Stimulated activated CD4-positive, alpha-beta T cell treated with anti-CD3 and anti-CD28 coated beads, Interleukin-15, amount 100 ng/mL, for 1 hour (primary cell): Measurements from ENCODE around the gene ADAMTS20.
"Not testable (repeated sequence)": the region's sequence is repeated elsewhere in the genome, so short reads cannot be mapped to it uniquely, and the experiment has no call there.

Experiments used
- DNase-seq, 2 donors: peaks; one replicate each; pipeline ENCODE4 v3.0.0-alpha.2; 2020; ENCODE audit warnings: low read depth in 1 of 2, low spot score in 1 of 2

ADAMTS20 gene

GRCh38 chr12:43551971-43552559, at the start of gene ADAMTS20:
Gene ADAMTS20, minus strand, starts transcription at chr12:43552203. Its CDS starts 282 bp downstream, at chr12:43551921.
- DNase-seq, result no peak

- no peak for DNase-seq
Observed at GRCh38 chr12:43599708-43600107, 47.7 kb upstream of the ADAMTS20 start.

- DNase-seq, result no peak
Observed at GRCh38 chr12:43599066-43599465, 47.1 kb upstream of the ADAMTS20 start.

- DNase-seq, result no peak
Observed at GRCh38 chr12:43590307-43590706, 38.3 kb upstream of the ADAMTS20 start.

GRCh38 chr12:43586646-43587245, 34.7 kb upstream of the ADAMTS20 start:
- DNase-seq, result no peak

- no peak for DNase-seq
Observed at GRCh38 chr12:43585676-43586075, 33.7 kb upstream of the ADAMTS20 start.

- no peak for DNase-seq
Observed at GRCh38 chr12:43580601-43581000, 28.6 kb upstream of the ADAMTS20 start.

- DNase-seq, result no peak
Observed at GRCh38 chr12:43579206-43579605, 27.2 kb upstream of the ADAMTS20 start.

- DNase-seq, result no peak
Observed at GRCh38 chr12:43578782-43579181, 26.8 kb upstream of the ADAMTS20 start.

- no peak for DNase-seq
Observed at GRCh38 chr12:43577381-43577780, 25.4 kb upstream of the ADAMTS20 start.

- DNase-seq, result no peak
Observed at GRCh38 chr12:43576162-43576561, 24.2 kb upstream of the ADAMTS20 start.

GRCh38 chr12:43571885-43572284, 19.9 kb upstream of the ADAMTS20 start:
- no peak for DNase-seq

- no peak for DNase-seq
Observed at GRCh38 chr12:43556057-43556456, 4.1 kb upstream of the ADAMTS20 start.

GRCh38 chr12:43551279-43551970, 578 bp downstream of the ADAMTS20 start:
- no peak for DNase-seq

- DNase-seq, result no peak
Observed at GRCh38 chr12:43550831-43551271, 1.2 kb downstream of the ADAMTS20 start.

GRCh38 chr12:43544703-43545102, 7.3 kb downstream of the ADAMTS20 start:
- no peak for DNase-seq

- no peak for DNase-seq
Observed at GRCh38 chr12:43540470-43540869, 11.5 kb downstream of the ADAMTS20 start.

GRCh38 chr12:43537675-43538074, 14.3 kb downstream of the ADAMTS20 start:
- not testable (repeated sequence) for DNase-seq

- no peak for DNase-seq
Observed at GRCh38 chr12:43516045-43516444, 36.0 kb downstream of the ADAMTS20 start.

- no peak for DNase-seq
Observed at GRCh38 chr12:43501703-43502102, 50.3 kb downstream of the ADAMTS20 start.

GRCh38 chr12:43493261-43493797, 58.7 kb downstream of the ADAMTS20 start:
- DNase-seq, result no peak
